DMS 273 (cell line): ENCODE measurements around the gene SPCS3.
"Not testable (repeated sequence)": the region's sequence is repeated elsewhere in the genome, so short reads cannot be mapped to it uniquely, and the experiment has no call there.

ENCODE experiments used
- DNase-seq: peaks from one replicate; lab custom pipeline; 2025; ENCODE audit not compliant: unreplicated experiment; lab: John Stamatoyannopoulos, UW

The SPCS3 gene

DNA sequence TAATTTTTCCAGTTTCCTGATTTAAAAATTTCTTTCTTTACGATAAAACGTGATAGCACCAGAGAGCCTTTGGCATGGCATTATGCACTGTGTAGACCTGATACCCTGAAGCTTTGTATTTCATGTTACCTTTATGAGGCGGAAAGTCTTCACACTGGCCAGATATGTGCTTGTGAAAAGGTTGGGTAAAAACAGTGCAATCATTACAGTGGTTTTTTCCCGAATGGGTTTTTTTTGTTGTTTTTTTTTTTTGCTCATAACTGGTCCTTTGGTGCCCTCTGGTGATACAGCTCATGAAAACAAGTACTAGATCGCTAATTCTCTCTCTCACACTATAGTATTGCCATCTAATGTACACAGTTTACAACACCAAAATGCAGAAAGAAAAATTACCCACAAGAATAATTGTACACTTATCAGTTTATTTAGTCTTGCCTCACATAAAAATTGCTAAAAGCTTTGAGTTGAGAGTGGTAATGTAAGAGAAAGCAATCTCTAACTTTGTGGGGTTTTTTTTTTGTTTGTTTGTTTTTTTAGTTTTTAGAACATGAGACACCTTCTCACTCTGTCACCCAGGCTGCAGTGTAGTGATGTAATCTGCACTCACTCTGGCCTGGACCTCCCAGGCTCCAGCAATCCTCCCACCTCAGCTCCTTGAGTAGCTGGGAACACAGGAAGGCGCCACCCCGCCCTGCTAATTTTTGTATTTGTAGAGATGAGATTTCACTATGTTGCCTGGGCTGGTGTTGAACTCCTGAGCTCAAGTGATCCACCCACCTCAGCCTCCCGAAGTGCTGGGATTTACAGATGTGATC is 21.3 kb downstream of the SPCS3 start:
- DNase-seq: peak; percentile 45

DNA sequence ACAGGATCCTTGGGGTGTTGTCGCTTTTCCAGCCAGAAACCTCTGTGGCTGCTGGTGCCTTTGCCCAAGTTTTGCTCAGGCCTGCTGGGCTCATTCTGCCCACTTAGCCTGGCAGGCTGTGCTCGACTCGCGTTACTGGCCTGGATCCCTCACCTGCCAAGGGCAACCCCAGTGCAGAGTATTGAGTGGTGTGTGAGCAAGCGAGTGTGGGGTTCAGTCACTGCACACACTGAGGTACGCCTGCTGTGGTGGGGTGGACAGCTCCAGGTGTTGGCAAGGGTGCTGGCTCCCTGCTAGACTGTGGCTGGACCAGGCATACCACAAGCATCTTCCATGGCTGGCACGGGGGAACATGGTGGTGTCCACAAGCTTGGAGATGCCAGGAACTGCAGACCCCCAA is 22.6 kb downstream of the SPCS3 start:
- no peak for DNase-seq

DNA sequence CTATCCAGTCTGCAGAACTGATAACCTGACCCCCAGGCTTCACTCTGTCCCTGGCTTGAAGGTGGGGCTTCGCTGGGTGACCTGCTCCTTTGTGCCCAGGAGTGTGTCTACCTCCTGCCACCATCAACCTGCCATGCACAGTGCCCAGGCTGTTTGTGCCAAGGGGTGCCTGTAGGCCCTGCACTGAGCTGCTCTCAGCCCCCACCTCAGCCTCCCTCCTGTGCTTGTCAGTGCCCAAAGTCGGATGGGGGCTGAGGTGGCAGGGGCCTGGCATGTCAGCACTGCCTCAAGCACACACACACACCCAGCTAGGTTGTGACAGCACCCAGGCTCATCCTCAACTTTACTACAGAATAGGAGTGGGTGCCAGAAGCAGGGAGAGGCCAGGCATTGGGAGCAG is 23.5 kb downstream of the SPCS3 start:
- no peak for DNase-seq

DNA sequence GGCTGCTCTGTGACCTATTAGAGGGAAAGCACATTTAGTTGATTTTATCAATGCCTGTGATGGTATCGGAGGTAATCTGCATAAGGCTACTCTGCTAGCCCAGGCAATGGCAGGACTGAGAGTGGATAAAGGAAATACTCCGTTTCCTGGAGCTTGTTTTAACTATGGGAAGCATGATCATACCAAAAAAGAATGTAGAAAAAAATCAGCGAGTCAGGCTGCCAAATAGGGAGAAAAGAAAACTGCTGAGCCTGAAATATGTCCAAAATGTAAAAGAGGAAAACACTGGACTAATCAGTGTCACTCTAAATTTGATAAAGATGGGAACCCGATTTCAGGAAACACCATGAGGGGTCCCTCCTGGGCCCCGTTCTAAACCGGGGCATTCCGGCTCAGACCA is 25.6 kb downstream of the SPCS3 start:
- not testable (repeated sequence) for DNase-seq

DNA sequence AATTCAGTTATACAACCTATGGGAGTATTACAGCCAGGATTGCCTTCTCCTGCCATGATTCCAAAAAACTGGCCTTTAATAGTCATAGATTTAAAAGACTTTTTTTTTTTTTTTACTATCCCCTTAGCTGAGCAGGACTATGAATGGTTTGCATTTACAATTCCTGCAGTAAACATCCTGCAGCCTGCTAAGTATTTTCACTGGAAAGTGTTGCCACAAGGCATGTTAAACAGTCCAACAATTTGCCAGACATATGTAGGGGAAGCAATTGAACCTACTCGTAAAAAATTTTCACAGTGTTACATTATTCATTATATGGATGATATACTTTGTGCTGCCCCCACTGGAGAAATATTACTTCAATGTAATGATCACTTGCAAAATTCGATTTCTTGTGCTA is 27.1 kb downstream of the SPCS3 start:
- DNase-seq: not testable (repeated sequence)

DNA sequence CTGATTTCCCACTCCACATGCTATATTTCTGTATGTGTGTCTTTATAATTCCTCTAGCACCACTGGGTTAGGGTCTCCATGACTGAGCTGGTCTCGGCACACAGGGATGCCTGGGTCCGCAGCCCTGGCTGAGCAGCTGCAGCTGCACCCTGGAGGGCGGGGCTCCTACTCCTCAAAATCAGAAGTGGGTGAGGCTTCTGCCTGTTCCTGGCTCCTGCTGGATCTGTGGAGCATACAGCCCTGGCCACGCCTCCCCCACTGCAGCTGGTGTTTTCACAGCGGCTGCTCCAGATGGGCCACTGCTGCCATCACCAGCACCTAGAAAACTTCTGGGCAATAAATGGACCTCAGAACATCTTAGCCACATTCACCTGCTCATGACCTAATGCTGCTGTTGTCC is 30.9 kb downstream of the SPCS3 start:
- peak; percentile 35 for DNase-seq

DNA sequence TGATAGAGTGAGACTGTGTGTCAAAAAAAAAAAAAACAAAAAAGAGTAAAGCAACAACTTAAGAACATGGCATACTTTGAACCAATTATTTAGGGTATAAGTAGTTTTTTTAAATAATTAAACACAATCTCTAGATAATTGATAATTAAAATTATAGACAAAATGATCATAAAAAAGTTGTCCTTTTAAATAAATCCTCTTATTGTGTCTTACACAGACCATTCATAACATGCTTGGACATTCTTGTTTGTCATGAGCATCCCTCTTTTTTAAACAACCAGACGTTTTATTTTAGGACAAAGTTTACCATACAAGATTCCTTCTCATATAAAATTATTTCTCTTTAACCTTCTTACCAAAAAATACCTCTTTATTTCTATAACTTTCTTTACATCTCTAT is 35.1 kb downstream of the SPCS3 start:
- no peak for DNase-seq

DNA sequence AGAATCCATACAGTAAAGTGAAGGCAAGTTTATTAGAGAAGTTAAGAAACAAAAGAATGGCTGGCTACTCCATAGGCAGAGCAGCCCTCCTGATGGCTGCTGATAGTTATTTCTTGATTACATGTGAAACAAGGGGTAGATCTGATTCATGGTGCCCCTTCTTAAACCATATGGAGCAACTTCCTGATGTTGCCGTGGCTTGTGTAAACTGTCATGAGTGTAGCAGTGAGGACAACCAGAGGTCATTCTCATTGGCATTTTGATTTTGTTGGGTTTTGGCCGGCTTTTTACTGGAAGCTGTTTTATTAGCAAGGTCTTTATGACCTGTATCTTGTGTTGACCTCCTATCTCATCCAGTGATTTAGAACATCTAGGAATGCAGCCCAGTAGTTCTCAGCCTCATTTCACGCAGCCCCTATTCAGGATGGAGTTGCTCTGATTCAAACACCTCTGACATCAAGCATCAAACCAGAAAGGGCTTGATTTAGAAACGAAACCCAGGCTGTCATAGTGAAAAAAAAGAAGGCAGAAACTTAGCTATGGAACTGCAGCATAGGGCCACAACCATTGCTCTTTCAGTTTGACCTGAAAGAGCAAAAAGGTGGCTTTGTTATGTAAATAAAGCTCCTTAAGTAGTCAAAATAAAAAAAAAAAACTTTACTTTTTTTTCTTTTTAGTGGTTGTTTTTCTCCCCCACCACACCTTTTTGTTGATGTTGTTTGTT is 37.8 kb downstream of the SPCS3 start:
- no peak for DNase-seq

DNA sequence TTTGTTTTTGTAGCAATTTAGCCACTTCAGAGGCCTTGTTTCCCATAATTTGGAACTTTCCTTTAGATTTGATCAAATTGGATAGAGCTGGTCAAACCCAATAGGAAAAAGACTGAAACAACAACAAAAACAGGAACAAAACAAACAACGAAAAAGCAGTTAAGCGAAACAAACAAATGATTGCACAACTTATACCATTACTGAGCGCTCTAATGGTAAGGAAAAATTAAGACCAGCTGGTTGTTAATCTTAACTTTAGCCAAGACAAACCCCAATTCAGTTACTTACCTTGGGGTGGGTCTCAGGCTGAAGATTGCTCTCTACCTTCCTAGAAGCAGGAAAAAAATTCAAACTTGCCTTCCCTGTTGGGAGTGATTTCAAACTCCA is 38.3 kb downstream of the SPCS3 start:
- no peak for DNase-seq

DNA sequence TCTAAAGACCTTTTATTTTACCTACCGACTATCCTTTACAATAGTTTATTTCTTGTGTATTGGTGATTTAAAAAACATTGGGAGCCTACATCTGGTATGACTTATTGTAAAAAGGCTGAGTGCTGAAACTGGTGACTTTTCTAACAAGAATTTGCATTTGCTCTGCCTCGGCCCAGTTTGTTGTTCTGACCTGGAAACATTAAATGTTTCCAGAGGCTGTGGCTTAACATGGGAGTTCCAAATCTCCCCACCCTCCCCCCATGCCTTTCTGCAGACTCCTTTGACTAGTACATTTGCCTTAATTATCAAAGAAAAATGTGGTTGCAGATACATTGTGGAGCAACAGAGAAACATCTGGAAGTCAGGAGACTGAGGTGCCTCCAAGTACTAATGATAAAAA is 39.8 kb downstream of the SPCS3 start:
- no peak for DNase-seq

DNA sequence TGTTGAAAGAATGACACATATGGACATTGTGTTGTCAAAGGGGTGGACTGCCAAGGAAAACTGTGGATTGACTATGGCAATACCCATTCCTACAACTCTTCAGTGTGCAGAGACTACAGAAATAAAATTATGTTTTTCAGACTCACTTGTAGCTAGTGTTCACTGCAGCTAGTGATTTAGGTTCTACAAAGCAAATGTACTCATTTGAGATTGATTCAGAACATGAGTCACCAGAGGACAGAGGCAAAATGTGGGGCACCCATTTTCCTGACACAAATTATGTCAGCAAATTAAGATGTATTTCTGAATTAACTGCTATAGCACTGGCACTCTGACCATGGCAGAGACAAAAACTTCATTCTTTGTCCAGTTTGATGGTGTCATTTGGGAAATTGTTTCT is 40.7 kb downstream of the SPCS3 start:
- DNase-seq: no peak

DNA sequence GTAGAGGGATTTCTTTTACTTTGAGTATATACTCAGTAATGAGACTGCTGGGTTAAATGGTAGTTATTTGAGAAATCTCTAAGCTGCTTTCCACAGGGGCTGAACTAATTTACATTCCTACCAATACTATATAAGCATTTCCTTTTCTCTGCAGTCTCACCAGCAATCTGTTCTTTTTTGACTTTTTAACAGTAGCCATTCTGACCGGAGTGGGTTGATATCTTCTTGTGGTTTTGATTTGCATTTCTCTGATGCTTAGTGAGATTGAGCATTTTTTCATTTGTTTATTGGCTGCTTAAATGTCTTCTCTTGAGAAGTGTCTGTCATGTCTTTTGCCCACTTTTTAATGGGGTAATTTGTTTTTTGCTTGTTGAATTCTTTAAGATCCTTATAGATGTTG is 43.3 kb downstream of the SPCS3 start:
- no peak for DNase-seq

DNA sequence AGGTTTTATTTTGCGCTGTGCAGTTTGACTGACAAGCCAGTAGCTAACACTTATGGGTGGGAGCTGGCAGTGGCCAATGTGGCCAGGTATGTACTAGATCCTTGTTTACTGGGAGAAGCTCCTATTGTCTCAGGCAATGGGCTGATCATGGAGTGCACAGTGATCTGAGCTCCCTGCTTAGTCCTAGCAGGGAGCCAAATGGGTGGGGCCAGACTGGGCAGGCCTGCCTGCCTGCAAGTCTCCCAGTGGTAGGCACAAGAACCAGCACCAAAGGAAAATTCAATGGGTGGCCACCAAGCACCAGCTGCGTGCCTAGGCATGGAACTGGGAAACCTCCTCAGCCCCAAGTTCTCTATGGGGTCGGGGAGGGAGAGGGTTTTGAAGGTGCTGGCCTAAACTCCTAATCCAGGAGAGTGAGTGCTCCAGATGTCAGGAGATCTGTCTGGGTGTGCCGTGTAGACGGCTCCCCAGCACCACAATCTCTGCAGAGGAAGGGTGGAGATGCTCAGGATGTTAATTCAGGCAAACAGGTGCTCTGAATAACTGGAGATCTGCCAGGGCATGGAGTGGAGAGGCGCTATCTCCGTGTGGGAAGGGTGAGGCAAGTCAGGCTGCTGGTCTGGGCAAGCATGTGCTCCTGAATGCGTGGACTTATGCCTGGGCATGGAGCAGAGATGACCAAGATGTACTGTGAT is 48.2 kb downstream of the SPCS3 start:
- no peak for DNase-seq

DNA sequence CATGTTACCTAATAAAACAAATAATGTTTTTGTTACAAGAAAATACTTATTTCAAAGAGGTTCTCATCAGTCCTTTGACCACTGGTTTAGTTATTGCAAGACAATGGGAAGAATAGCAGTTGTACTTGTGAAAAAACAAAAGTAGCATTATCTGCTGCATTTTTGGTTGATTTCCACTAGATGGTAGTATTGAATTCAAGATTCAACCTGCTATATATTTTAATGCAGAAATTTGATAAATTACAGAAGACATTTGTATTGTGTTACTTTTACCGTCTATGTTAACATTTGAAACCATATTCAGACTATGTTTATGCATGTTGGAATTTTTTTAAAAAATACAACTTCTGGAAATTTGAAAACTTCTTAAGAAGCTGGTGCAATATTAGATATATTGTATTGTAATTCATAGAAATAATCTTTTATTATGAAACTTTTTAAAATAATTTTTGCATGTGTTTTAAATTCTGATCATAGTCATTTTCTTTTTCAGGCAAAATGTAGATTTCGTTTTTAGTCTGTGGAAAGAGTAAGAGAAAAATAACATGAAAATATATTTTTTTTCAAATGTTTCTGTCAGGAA is 56.4 kb downstream of the SPCS3 start:
- peak; percentile 28 for DNase-seq

DNA sequence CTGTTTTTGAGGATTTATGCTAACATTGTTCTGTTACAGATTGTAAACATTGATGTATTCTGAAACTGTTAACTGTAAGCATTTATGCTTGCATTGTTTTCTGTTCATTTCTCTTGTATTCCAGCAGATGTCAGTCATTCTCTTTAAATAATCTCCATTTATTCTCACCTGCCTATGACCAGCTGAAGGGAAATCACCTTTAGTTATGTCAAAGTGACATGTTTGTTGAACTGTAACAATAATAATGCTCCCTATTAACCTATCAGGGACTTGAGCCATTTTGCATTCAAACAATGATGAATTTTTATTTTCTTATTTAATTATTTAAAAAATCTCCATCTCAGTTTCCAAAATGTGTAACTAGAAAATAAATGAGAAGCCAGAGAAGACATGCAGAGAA is 58.0 kb downstream of the SPCS3 start:
- peak; percentile 1 for DNase-seq

DNA sequence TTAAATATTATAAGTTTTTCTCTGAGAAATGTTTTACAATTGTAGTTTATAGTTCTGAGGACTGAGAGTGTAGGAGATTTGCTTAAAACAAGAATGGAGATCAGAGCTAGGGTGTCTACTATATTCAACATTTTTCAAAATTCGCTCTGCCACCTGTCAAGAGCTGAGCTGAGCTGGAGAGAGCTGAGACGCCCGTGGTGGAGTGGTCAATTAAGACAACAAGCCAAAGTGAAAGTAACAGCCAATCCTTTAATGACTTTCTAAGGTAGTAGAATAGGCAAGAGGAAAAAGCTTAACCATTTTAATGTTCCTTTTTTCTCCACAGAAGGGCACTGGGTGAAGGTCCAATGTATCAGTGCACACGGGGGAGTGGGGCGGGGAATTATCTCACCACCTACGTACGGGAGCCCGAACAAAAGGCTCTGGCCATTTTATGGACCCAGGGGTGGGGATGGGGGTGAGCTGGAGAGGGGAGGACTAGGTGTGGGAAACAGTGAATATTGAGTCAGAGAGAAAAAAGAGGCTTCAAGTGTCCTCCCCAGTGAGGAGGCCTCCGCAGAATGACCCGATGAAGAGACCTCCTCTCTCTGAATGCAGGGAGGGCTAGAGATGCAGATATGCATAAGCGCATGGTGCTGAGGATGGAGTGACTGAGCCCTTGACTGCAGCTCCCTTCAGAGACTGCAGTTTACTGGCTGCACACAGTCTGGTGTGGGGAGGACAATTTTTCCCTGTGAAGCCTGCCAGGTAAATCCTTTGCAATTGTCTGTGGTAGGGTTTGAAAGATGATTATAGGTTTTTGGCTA is 60.8 kb downstream of the SPCS3 start:
- no peak for DNase-seq
